Mammary epithelial cell (primary cell): ENCODE measurements around the gene ZP1.

Experiments used
- EZH2 ChIP-seq: IDR thresholded peaks from 2 replicates; pipeline ENCODE4 v1.6.1; 2012; ENCODE audit warnings: low read length, inconsistent platforms, borderline replicate concordance
- TF ChIP-seq, protein P1 (sequence below), 2 donors: IDR thresholded peaks in 1 of 2; conservative IDR thresholded peaks in 1 of 2; 2 replicates each; pipeline ENCODE4 v1.5.1; 2011 to 2012; ENCODE audit warnings: inconsistent platforms in 2 of 2, low read length in 2 of 2, mild to moderate bottlenecking in 2 of 2, control low read depth in 1 of 2, low read depth in 1 of 2; ENCODE audit not compliant: insufficient read depth in 1 of 2; ENCODE audit errors: extremely low read depth in 1 of 2

DNA sequence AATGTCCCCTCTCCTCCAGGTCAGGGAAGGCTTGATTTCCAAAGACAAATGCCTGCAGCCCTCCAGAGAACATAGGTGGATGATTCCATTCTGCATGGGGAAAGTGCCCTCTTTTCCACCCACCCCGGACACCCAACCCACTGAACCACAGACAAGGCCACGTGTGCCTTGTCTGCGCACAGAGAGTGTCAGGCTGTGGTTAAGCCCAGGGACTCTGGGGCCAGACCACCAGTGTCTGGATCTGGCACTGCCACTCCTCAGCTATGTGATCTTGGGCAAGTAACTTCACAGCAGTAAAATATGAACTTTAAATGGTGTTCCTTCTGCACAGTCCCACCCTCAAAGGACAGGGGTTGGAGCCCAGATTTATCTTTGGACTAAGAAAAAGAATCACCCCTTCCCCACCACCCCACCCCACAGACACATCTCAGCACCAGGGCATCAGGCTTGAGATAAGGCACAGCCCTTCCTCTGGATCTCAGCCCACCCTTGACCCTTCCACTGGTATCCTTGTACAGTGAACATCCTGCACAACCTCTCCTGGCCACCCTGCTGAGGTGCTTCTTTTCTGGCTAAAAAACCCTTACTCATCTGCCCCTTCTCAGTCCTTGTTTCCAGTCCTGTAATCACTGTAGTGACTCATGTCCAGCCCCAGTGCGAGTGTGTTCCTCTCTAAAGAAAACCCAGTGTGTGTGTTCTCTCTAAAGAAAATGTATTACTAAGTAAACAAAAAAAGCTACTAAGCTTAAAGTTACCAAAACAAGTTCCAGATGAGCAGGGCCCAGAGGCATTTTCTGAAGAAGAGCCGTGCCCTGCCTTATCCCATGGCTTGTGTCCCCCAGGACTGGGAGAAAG is 9.7 kb upstream of the ZP1 start:
- TF ChIP-seq, protein P1, sequence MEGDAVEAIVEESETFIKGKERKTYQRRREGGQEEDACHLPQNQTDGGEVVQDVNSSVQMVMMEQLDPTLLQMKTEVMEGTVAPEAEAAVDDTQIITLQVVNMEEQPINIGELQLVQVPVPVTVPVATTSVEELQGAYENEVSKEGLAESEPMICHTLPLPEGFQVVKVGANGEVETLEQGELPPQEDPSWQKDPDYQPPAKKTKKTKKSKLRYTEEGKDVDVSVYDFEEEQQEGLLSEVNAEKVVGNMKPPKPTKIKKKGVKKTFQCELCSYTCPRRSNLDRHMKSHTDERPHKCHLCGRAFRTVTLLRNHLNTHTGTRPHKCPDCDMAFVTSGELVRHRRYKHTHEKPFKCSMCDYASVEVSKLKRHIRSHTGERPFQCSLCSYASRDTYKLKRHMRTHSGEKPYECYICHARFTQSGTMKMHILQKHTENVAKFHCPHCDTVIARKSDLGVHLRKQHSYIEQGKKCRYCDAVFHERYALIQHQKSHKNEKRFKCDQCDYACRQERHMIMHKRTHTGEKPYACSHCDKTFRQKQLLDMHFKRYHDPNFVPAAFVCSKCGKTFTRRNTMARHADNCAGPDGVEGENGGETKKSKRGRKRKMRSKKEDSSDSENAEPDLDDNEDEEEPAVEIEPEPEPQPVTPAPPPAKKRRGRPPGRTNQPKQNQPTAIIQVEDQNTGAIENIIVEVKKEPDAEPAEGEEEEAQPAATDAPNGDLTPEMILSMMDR (conservative IDR thresholded peaks at IDR 0.05 in 1 of 2, IDR thresholded peaks at IDR 0.05 in 1 of 2; ENCODE audit: extremely low read depth in 1 of 2, insufficient read depth in 1 of 2, low read depth in 1 of 2, low read length in 2 of 2) = no peak
- no peak for TF ChIP-seq EZH2
